Lung (tissue), 12 donors: Measurements from ENCODE around the gene NT5DC2. TPM values are rescaled to one million over a fixed set of nuclear protein-coding genes. Genes with fewer than 3 reads are reported as not detected.

Experiments
- ATAC-seq: fragments of 200-7000 bp; cut with Tn5 transposase; one replicate; pipeline ENCODE4 v1.9.1; 2020; ENCODE audit warnings: moderate number of reproducible peaks; ENCODE audit not compliant: insufficient read depth, low FRiP score
- DNase-seq, 3 donors: peaks; one replicate each; pipeline ENCODE4 v3.0.0-alpha.2; 2013 to 2017
- H3K27ac ChIP-seq, 2 donors: one replicate each; pipeline ENCODE4 v1.5.1; 2013; ENCODE audit warnings: mild to moderate bottlenecking in 2 of 2, moderate library complexity in 2 of 2, control low read depth in 1 of 2, inconsistent platforms in 1 of 2, low read depth in 1 of 2, low read length in 1 of 2
- H3K27me3 ChIP-seq, 3 donors: one replicate each; pipeline ENCODE4 v1.5.1; 2013; ENCODE audit warnings: low read length in 2 of 3; ENCODE audit not compliant: control insufficient read depth in 3 of 3, insufficient read depth in 3 of 3
- H3K36me3 ChIP-seq, 4 donors: one replicate each; pipeline ENCODE4 v1.5.1; 2013; ENCODE audit warnings: low read length in 4 of 4, mild to moderate bottlenecking in 1 of 4, moderate library complexity in 1 of 4; ENCODE audit not compliant: control insufficient read depth in 4 of 4, insufficient read depth in 4 of 4
- H3K4me1 ChIP-seq, 5 donors: one replicate each; pipeline ENCODE4 v1.5.1; 2013; ENCODE audit warnings: low read length in 5 of 5, mild to moderate bottlenecking in 2 of 5, moderate library complexity in 1 of 5; ENCODE audit not compliant: control insufficient read depth in 5 of 5, insufficient read depth in 5 of 5
- H3K4me3 ChIP-seq: one replicate; pipeline ENCODE4 v1.5.1; 2013; ENCODE audit warnings: mild to moderate bottlenecking, control low read depth, moderate library complexity
- H3K9ac ChIP-seq, 2 donors: one replicate each; pipeline ENCODE4 v1.5.1; 2013; ENCODE audit warnings: low read length in 2 of 2, control low read depth in 1 of 2; ENCODE audit not compliant: insufficient read depth in 1 of 2
- H3K9me3 ChIP-seq, 4 donors: one replicate each; pipeline ENCODE4 v1.5.1; 2013; ENCODE audit warnings: low read length in 3 of 4, mild to moderate bottlenecking in 1 of 4, moderate library complexity in 1 of 4; ENCODE audit not compliant: control insufficient read depth in 4 of 4, insufficient read depth in 3 of 4
- CTCF ChIP-seq: IDR thresholded peaks from 2 replicates; pipeline ENCODE4 v1.5.1; 2012; ENCODE audit warnings: mild to moderate bottlenecking; ENCODE audit errors: control extremely low read depth, extremely low read depth
- WGBS, 2 donors: extraction: QIAGEN DNeasy Blood & Tissue Kit; methylation state at CpG; one replicate each; pipeline ENCODE4 v1.1.7; 2013; 5-methylcytosine and 5-hydroxymethylcytosine counted together
- polyA plus RNA-seq, 2 donors: library from polyadenylated mRNA; stranded (reverse); fragments of 200-250 nt; gene quantifications; one replicate each; pipeline ENCODE4 v1.2.1, GENCODE V29; 2013
- total RNA-seq, 2 donors: library from RNA; depleted of rRNA in 1 of 2; stranded (reverse); fragments of >200 nt in 1 of 2; gene quantifications; one replicate each; pipeline ENCODE4 v1.2.1, GENCODE V29; 2014 to 2021
- donor health status: control.
- donor health status: control.
- donor health status: Bipolar disorder and iron deficiency.
- donor health status: healthy.
- donor health status: DM: yes; HTN: yes; CAD: no.

The NT5DC2 gene
- total and polyA plus RNA-seq, 4 donors: 32.7 to 85.6 (median 51.2) TPM

GRCh38 chr3:52484680-52485461 lies 48.8 kb downstream of the NT5DC2 start:
- 70 to 80% methylated on average over 10 of the region's 10 CpGs for WGBS, 2 donors
- peaks cover 6 to 79% (median 47%) of the 10 kb centered on the region in 4 donors for H3K36me3 ChIP-seq
- ATAC-seq: no peak

GRCh38 chr3:52483577-52484381 lies 49.9 kb downstream of the NT5DC2 start:
- no peak for TF ChIP-seq CTCF
- peaks cover 13 to 79% (median 48%) of the 10 kb centered on the region in 4 donors for H3K36me3 ChIP-seq
- no peak overlapping the region for H3K4me3 ChIP-seq
- no peaks in the 10 kb centered on the region for H3K9me3 ChIP-seq
- peak overlapping the region in 1 of 2 donors; percentile 34 for H3K9ac ChIP-seq
- peaks cover 0 to 20% (median 5%) of the 10 kb centered on the region in 5 donors for H3K4me1 ChIP-seq
- no peak for ATAC-seq
- peak overlapping the region in 1 of 2 donors; percentile 3 for H3K27ac ChIP-seq
- DNase-seq: peak; percentile 70 to 79 (median 75)
- WGBS, 2 donors: 76 to 91% methylated on average over 13 of the region's 13 CpGs
- H3K27me3 ChIP-seq: no peaks in the 10 kb centered on the region

More at GRCh38 chr3:52484680-52485461, 48.8 kb downstream of the NT5DC2 start:
- no peak for TF ChIP-seq CTCF
- H3K9ac ChIP-seq: peak overlapping the region in 1 of 2 donors; percentile 13
- peak overlapping the region in 1 of 2 donors; percentile 37 for H3K27ac ChIP-seq
- peaks cover 0 to 23% (median 11%) of the 10 kb centered on the region in 5 donors for H3K4me1 ChIP-seq
- H3K27me3 ChIP-seq: no peaks in the 10 kb centered on the region
- no peak for DNase-seq
- no peak overlapping the region for H3K4me3 ChIP-seq
- no peaks in the 10 kb centered on the region for H3K9me3 ChIP-seq

- H3K4me1 ChIP-seq: peaks cover 0 to 20% (median 5%) of the 10 kb centered on the region in 5 donors
- no peaks in the 10 kb centered on the region for H3K27me3 ChIP-seq
- no peak for TF ChIP-seq CTCF
- peak in 1 of 3 donors; percentile 25 for DNase-seq
- peak overlapping the region in 1 of 2 donors; percentile 34 for H3K9ac ChIP-seq
- no peaks in the 10 kb centered on the region for H3K9me3 ChIP-seq
- H3K36me3 ChIP-seq: peaks cover 15 to 80% (median 52%) of the 10 kb centered on the region in 4 donors
- WGBS, 2 donors: 88 to 90% methylated on average over 14 of the region's 14 CpGs
- no peak overlapping the region for H3K4me3 ChIP-seq
- no peak for ATAC-seq
- H3K27ac ChIP-seq: peak overlapping the region in 1 of 2 donors; percentile 17
Measured at GRCh38 chr3:52483081-52483480, 50.6 kb downstream of the NT5DC2 start.
